ENCODE measurements around the gene PDGFC. TPM values are rescaled to one million over a fixed set of nuclear protein-coding genes. Genes with fewer than 3 reads are reported as not detected.
A peak's percentile ranks its signal among the peaks of the same experiment; 100 is the strongest.

Gene PDGFC
- total and polyA plus RNA-seq, 7 donors, result 3.0 to 44.4 (median 21.9) TPM

DNA sequence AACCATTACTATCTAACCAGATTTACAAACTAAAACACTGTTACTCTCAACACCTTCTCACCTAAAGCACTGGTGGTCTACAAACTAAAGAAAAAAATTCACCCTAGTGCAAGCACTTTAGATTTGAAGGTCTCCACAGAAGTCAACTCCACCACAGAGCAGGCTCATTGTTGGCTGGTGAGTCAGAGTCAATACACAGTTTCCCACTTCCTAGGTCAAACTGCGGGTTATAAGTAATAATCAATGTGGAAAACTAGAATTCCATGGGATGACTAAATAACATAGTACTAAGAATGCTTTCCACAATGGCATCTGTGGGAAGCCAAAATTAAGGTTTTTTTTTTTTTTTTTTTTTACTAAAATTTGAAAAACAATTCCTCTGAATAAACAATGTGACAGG lies 191.8 kb downstream of the PDGFC start:
- Histone ChIP-seq H3K4me1 (peaks cover 0 to 43% (median 26%) of the 10 kb centered on the region in 4 donors), H3K4me3 (no peak overlapping the region), H3K36me3 (no peaks in the 10 kb centered on the region), H3K27ac (peak overlapping the region in 2 of 4 donors; percentile 46 to 60), H3K27me3 (no peaks in the 10 kb centered on the region), H3K9me3 (no peaks in the 10 kb centered on the region)
- no peak for TF ChIP-seq EP300 (IDR thresholded peaks at IDR 0.05)
- no peak for TF ChIP-seq POLR2A (IDR thresholded peaks at IDR 0.05)
- TF ChIP-seq, protein P1, sequence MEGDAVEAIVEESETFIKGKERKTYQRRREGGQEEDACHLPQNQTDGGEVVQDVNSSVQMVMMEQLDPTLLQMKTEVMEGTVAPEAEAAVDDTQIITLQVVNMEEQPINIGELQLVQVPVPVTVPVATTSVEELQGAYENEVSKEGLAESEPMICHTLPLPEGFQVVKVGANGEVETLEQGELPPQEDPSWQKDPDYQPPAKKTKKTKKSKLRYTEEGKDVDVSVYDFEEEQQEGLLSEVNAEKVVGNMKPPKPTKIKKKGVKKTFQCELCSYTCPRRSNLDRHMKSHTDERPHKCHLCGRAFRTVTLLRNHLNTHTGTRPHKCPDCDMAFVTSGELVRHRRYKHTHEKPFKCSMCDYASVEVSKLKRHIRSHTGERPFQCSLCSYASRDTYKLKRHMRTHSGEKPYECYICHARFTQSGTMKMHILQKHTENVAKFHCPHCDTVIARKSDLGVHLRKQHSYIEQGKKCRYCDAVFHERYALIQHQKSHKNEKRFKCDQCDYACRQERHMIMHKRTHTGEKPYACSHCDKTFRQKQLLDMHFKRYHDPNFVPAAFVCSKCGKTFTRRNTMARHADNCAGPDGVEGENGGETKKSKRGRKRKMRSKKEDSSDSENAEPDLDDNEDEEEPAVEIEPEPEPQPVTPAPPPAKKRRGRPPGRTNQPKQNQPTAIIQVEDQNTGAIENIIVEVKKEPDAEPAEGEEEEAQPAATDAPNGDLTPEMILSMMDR (IDR thresholded peaks at IDR 0.05), result no peak
- no peak for TF ChIP-seq POLR2AphosphoS5 (IDR thresholded peaks at IDR 0.05)
- DNase-seq, result no peak
- intact Hi-C loops (cut with DNase I), result loop anchor here (10.0 kb wide), 1 partner anchor 265 kb away; no protein-coding TSS in a partner anchor
- 87 to 88% methylated on average over 1 of the region's 1 CpG for WGBS, 2 donors

DNA sequence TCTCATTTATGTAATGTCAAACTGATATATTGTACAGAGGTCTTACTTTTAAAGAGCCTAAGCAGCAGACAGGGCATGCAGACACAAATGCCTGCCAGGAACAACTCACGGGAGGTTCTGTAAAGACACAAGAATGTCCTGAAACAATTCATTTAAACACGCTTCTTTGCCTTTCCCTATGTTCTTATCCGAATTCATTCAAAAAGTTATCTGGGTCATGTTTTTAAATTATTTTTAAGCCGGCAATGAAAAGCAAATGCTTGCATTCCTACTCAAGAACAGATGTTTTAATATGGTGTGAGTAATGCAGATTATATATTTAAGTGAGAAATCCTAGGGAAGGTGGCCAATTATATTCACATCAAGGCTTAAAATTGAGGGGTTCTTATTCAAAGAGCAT lies 192.6 kb downstream of the PDGFC start:
- no peak overlapping the region for H3K4me3 ChIP-seq
- no peaks in the 10 kb centered on the region for H3K36me3 ChIP-seq
- H3K27ac ChIP-seq, result peak overlapping the region in 3 of 4 donors; percentile 33 to 60 (median 46)
- 82 to 85% methylated on average over 4 of the region's 4 CpGs for WGBS, 2 donors
- peaks cover 0 to 50% (median 34%) of the 10 kb centered on the region in 4 donors for H3K4me1 ChIP-seq
- TF ChIP-seq, protein P1 (IDR thresholded peaks at IDR 0.05), result no peak
- TF ChIP-seq POLR2A (IDR thresholded peaks at IDR 0.05), result no peak
- TF ChIP-seq EP300 (IDR thresholded peaks at IDR 0.05), result no peak
- no peak for TF ChIP-seq POLR2AphosphoS5 (IDR thresholded peaks at IDR 0.05)
- H3K27me3 ChIP-seq, result no peaks in the 10 kb centered on the region
- intact Hi-C loops (cut with DNase I), result loop anchor here (10.0 kb wide), 1 partner anchor 266 kb away; no protein-coding TSS in a partner anchor
- no peak for DNase-seq
- no peaks in the 10 kb centered on the region for H3K9me3 ChIP-seq

DNA sequence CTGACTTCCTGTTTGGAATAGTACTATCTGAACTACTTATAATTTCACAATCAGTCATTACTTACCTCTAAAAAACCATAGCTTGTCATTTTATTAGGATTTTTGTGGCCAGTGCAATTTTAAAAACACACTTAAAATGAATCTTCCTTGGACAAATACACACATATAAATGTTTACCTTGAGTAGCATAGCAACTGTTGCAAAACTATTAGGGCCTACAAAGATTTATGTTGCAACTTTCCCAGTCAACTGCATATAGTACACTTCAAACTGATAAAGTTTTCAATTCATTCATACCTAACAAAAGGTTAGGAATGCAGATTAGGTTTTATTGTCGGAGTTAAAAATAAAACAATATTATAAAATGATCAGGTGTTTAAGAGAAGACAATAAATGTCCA lies 193.0 kb downstream of the PDGFC start:
- no peak for DNase-seq
- Histone ChIP-seq H3K27me3 (no peaks in the 10 kb centered on the region), H3K4me3 (no peak overlapping the region), H3K4me1 (peaks cover 0 to 55% (median 36%) of the 10 kb centered on the region in 4 donors), H3K36me3 (no peaks in the 10 kb centered on the region), H3K9me3 (no peaks in the 10 kb centered on the region), H3K27ac (peak overlapping the region in 3 of 4 donors; percentile 33 to 60 (median 46))
- WGBS, 2 donors, result 34 to 70% methylated on average over 1 of the region's 1 CpG
- intact Hi-C loops (cut with DNase I), result loop anchor here (10.0 kb wide), 1 partner anchor 266 kb away; no protein-coding TSS in a partner anchor
- TF ChIP-seq, protein P1 (IDR thresholded peaks at IDR 0.05), result no peak
- no peak for TF ChIP-seq EP300 (IDR thresholded peaks at IDR 0.05)
- no peak for TF ChIP-seq POLR2A (IDR thresholded peaks at IDR 0.05)
- no peak for TF ChIP-seq POLR2AphosphoS5 (IDR thresholded peaks at IDR 0.05)

DNA sequence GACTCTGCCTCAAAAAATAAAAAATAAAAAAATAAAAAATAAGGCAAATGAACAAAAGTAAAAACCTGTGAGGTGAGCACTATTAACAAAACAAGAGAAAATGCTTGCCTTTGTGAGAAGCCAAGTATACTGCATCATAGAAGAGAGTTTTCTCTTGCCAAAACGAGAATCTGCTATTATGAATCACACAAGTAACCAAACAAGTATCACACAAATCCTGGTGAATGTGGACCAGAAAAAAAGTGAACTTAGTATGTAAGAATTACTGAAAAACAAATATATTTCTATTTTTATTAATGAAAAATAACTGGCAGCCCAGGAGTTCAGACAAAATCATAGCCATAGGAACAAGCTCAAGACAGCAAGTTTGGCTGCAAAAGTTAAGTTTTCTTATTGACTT lies 193.5 kb downstream of the PDGFC start:
- Histone ChIP-seq H3K9me3 (no peaks in the 10 kb centered on the region), H3K36me3 (no peaks in the 10 kb centered on the region), H3K4me3 (no peak overlapping the region), H3K4me1 (peaks cover 0 to 59% (median 36%) of the 10 kb centered on the region in 4 donors), H3K27me3 (no peaks in the 10 kb centered on the region), H3K27ac (peak overlapping the region in 3 of 4 donors; percentile 33 to 60 (median 46))
- 71 to 72% methylated on average over 1 of the region's 1 CpG for WGBS, 2 donors
- TF ChIP-seq, protein P1 (IDR thresholded peaks at IDR 0.05), result no peak
- TF ChIP-seq EP300 (IDR thresholded peaks at IDR 0.05), result no peak
- TF ChIP-seq POLR2A (IDR thresholded peaks at IDR 0.05), result no peak
- no peak for TF ChIP-seq POLR2AphosphoS5 (IDR thresholded peaks at IDR 0.05)
- intact Hi-C loops (cut with DNase I), result loop anchor here (10.0 kb wide), 1 partner anchor 267 kb away; no protein-coding TSS in a partner anchor
- no peak for DNase-seq
